ENCODE results near the gene BCL6.

DNA sequence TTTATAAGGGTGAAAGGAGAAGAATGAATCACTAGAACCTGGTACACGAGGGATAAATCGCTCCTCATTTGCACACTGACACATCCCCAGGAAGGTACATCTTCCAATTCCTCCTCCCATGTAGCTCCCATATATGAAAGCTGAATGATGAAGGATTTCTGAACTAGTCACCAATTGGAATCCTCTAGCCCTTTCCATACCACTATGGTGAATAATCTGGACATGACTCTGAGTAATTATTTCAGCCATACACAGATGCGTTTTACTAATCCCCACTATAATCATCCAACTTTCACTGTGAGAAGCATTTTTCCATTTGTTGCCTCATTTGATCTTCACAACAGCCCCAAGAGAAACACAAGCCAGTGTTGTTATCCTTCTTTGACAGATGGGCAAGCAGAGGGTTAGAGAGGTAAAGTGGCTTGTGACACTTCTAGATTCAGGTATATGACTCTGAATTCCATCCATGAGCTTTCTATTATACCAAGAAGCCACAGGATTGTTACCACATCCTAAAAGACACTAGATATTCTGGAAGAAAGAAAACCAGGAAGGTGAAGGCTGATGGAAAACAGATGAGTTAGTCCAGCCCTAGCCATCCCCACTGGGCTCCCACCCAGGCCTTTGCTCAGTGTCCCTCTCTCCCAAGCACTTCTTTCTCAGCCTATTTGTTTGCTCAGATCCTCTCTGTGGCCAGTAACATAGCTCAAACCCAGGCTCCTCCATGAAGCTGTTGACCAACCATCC is 22.2 kb upstream of the BCL6 start:
- TF ChIP-seq, protein P1, sequence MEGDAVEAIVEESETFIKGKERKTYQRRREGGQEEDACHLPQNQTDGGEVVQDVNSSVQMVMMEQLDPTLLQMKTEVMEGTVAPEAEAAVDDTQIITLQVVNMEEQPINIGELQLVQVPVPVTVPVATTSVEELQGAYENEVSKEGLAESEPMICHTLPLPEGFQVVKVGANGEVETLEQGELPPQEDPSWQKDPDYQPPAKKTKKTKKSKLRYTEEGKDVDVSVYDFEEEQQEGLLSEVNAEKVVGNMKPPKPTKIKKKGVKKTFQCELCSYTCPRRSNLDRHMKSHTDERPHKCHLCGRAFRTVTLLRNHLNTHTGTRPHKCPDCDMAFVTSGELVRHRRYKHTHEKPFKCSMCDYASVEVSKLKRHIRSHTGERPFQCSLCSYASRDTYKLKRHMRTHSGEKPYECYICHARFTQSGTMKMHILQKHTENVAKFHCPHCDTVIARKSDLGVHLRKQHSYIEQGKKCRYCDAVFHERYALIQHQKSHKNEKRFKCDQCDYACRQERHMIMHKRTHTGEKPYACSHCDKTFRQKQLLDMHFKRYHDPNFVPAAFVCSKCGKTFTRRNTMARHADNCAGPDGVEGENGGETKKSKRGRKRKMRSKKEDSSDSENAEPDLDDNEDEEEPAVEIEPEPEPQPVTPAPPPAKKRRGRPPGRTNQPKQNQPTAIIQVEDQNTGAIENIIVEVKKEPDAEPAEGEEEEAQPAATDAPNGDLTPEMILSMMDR (IDR thresholded peaks at IDR 0.05 in 4 of 5, conservative IDR thresholded peaks at IDR 0.05 in 1 of 5) = no peak
- no peak for TF ChIP-seq POLR2A (IDR thresholded peaks at IDR 0.05)
